Endodermal cell (in vitro differentiated cells): ENCODE measurements around the gene TOR3A. TPM values are rescaled to one million over a fixed set of nuclear protein-coding genes. Genes with fewer than 3 reads are reported as not detected.

Experiments
- DNase-seq: peaks from one replicate; pipeline ENCODE4 v3.0.0-alpha.2; 2017
- H3K27ac ChIP-seq: 2 replicates; pipeline ENCODE4 v1.5.1; 2013; ENCODE audit warnings: mild to moderate bottlenecking, low read depth, low read length, moderate library complexity
- H3K27me3 ChIP-seq: 2 replicates; pipeline ENCODE4 v1.6.1; 2013; ENCODE audit warnings: mild to moderate bottlenecking, low read length, moderate library complexity; ENCODE audit not compliant: insufficient read depth, control insufficient read depth, poor library complexity, severe bottlenecking
- H3K36me3 ChIP-seq: 2 replicates; pipeline ENCODE4 v1.7.0; 2013; ENCODE audit warnings: mild to moderate bottlenecking, low read length, moderate library complexity; ENCODE audit not compliant: control insufficient read depth, insufficient read depth
- H3K4me1 ChIP-seq: one replicate; pipeline ENCODE4 v1.7.0; 2013; ENCODE audit warnings: low read length; ENCODE audit not compliant: control insufficient read depth, insufficient read depth
- H3K4me3 ChIP-seq: 2 replicates; pipeline ENCODE4 v1.5.1; 2013; ENCODE audit warnings: mild to moderate bottlenecking, low read length, moderate library complexity
- H3K9ac ChIP-seq: 2 replicates; pipeline ENCODE4 v1.6.1; 2013; ENCODE audit warnings: mild to moderate bottlenecking, low read length, moderate library complexity; ENCODE audit not compliant: poor library complexity, severe bottlenecking; ENCODE audit errors: extremely low read depth
- H3K9me3 ChIP-seq: 2 replicates; pipeline ENCODE4 v1.6.1; 2013; ENCODE audit warnings: mild to moderate bottlenecking, low read length, moderate library complexity; ENCODE audit not compliant: control insufficient read depth
- H3K27ac Mint-ChIP-seq: 2 replicates; pipeline ENCODE4 v1.8.0; 2020; ENCODE audit warnings: mixed read lengths
- H3K27me3 Mint-ChIP-seq: 2 replicates; pipeline ENCODE4 v1.8.0; 2021; ENCODE audit warnings: mild to moderate bottlenecking, mixed read lengths; ENCODE audit not compliant: insufficient read depth
- H3K36me3 Mint-ChIP-seq: 2 replicates; pipeline ENCODE4 v1.8.0; 2020; ENCODE audit warnings: low read depth, mixed read lengths
- H3K4me1 Mint-ChIP-seq: 2 replicates; pipeline ENCODE4 v1.8.0; 2020; ENCODE audit warnings: mixed read lengths
- H3K4me3 Mint-ChIP-seq: 2 replicates; pipeline ENCODE4 v1.8.0; 2020; ENCODE audit warnings: mild to moderate bottlenecking, moderate library complexity, mixed read lengths
- H3K9me3 Mint-ChIP-seq: 2 replicates; pipeline ENCODE4 v1.8.0; 2020; ENCODE audit warnings: mild to moderate bottlenecking, mixed read lengths
- CTCF ChIP-seq: fragments of 200-600 bp; sonication (generic); conservative IDR thresholded peaks from 2 replicates; pipeline ENCODE4 v1.5.0; 2021; ENCODE audit warnings: antibody characterized with exemption, mild to moderate bottlenecking
- WGBS, 2 experiments: methylation state at CpG; one replicate each; pipeline versions ENCODE4 v1.1.5 to v1.1.7; 2013; ENCODE audit warnings: missing lambda C conversion rate in 2 of 2, mixed read lengths in 1 of 2; ENCODE audit not compliant: insufficient coverage in 1 of 2, insufficient read length in 1 of 2; 5-methylcytosine and 5-hydroxymethylcytosine counted together
- total RNA-seq, 2 donors: library from RNA; stranded (reverse); fragmentation: NEBNext Ultra II Directional in 1 of 2; extraction: Animal tissue kit (Norgen Biotek cat#: 25700) in 1 of 2; gene quantifications; 2 replicates in 1 of 2; 3 replicates in 1 of 2; pipeline ENCODE4 v1.2.1, GENCODE V29; 2021

The TOR3A gene
- total RNA-seq, 2 donors from 2014 or later = 23.4 to 24.7 TPM

GRCh38 chr1:179104611-179105250, 22.9 kb downstream of the TOR3A start:
- DNase-seq = no peak
- 83 to 96% methylated on average over 1 to 3 of the region's 3 CpGs for WGBS, 2 experiments
- no peak overlapping the region for H3K27ac ChIP-seq
- H3K9ac ChIP-seq = no peak overlapping the region
- no peaks in the 10 kb centered on the region for H3K4me1 ChIP-seq
- Mint-ChIP-seq H3K9me3 (no peaks in the 10 kb centered on the region), H3K27me3 (no peaks in the 10 kb centered on the region), H3K4me1 (peaks cover 9% of the 10 kb centered on the region), H3K36me3 (peaks cover 29% of the 10 kb centered on the region), H3K27ac (no peak overlapping the region), H3K4me3 (no peak overlapping the region)
- H3K4me3 ChIP-seq = no peak overlapping the region
- no peak for TF ChIP-seq CTCF
- H3K9me3 ChIP-seq = no peaks in the 10 kb centered on the region
- peaks cover 47% of the 10 kb centered on the region for H3K36me3 ChIP-seq
- no peaks in the 10 kb centered on the region for H3K27me3 ChIP-seq

GRCh38 chr1:179105393-179105792, 23.5 kb downstream of the TOR3A start:
- Histone ChIP-seq H3K9ac (no peak overlapping the region), H3K9me3 (no peaks in the 10 kb centered on the region), H3K27ac (no peak overlapping the region), H3K4me3 (no peak overlapping the region), H3K36me3 (peaks cover 47% of the 10 kb centered on the region), H3K27me3 (no peaks in the 10 kb centered on the region), H3K4me1 (no peaks in the 10 kb centered on the region)
- peaks cover 9% of the 10 kb centered on the region for H3K4me1 Mint-ChIP-seq
- H3K9me3 Mint-ChIP-seq = no peaks in the 10 kb centered on the region
- WGBS, 2 experiments = 41 to 58% methylated on average over 4 to 7 of the region's 7 CpGs
- TF ChIP-seq CTCF = peak; percentile 88
- H3K27me3 Mint-ChIP-seq = no peaks in the 10 kb centered on the region
- DNase-seq = peak; percentile 89
- no peak overlapping the region for H3K4me3 Mint-ChIP-seq
- H3K36me3 Mint-ChIP-seq = peaks cover 31% of the 10 kb centered on the region
- no peak overlapping the region for H3K27ac Mint-ChIP-seq

DNA sequence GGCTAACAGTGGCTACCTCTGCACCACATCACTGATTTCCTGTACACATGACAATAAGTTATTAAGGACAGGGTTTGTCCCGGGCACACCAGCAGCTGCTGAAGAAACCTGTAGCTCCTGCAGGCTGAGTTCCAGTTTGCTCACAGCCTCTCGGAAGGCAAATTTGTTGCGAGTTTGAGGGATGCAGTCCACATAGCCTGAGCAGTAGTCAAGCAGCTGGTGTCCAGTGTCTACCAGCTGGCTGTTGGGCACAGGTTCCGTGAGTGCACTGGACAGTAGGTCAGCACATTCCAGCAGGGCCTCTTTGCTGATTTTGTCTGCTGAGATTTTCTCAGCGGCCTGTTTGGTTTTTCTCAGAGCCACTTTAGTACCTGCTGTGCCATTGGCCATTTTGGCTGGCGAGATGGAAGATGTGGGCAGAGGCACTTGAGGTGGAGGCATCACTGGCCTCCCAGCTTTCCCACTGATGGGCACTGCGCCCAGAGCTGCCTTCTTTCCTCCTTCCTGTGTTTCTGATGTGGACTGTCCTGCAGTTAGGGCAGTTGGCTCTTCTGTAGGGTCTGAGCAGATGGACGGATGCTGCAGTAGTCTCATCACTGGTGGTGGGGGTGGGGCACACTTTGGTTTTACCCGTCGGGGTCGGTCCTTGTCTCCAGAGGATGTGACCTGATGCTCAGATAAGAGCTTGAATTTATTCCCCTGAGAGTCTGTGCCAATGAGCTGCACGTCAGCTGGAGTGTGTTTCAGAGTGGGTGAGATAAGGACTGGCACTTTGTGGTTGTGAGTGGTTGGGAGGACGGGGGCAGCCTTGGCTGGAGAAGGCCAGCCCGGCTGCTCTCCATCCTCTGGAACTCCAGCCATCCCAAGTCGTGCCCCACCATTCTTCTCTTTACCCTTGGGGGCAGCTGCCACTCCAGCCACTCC, 26.1 kb downstream of the TOR3A start:
- H3K9ac ChIP-seq = no peak overlapping the region
- no peak for DNase-seq
- H3K4me3 Mint-ChIP-seq = no peak overlapping the region
- H3K36me3 Mint-ChIP-seq = peaks cover 30% of the 10 kb centered on the region
- H3K4me1 ChIP-seq = no peaks in the 10 kb centered on the region
- peaks cover 55% of the 10 kb centered on the region for H3K36me3 ChIP-seq
- no peak overlapping the region for H3K4me3 ChIP-seq
- H3K4me1 Mint-ChIP-seq = peaks cover 9% of the 10 kb centered on the region
- H3K9me3 ChIP-seq = no peaks in the 10 kb centered on the region
- no peak overlapping the region for H3K27ac ChIP-seq
- 93 to 95% methylated on average over 6 to 15 of the region's 15 CpGs for WGBS, 2 experiments
- H3K27ac Mint-ChIP-seq = no peak overlapping the region
- H3K27me3 ChIP-seq = no peaks in the 10 kb centered on the region
- no peaks in the 10 kb centered on the region for H3K9me3 Mint-ChIP-seq
- TF ChIP-seq CTCF = no peak
- H3K27me3 Mint-ChIP-seq = no peaks in the 10 kb centered on the region
